IMR-90 (cell line): ENCODE results near the gene NINJ2. TPM values are rescaled to one million over a fixed set of nuclear protein-coding genes. Genes with fewer than 3 reads are reported as not detected.

Source experiments
- ATAC-seq: fragments of 200-7000 bp; cut with Tn5 transposase; 2 replicates; pipeline ENCODE4 v1.9.1; 2020; ENCODE audit warnings: low read depth, mild to moderate bottlenecking, moderate library complexity
- BruUV-seq: library from RNA; stranded (reverse); fragments of 400-500 nt; replicated peaks from 2 replicates; lab custom pipeline; 2021; lab: Mats Ljungman, UMichigan
- CTCF ChIA-PET: fragments of 300-600 bp; formaldehyde crosslinking; extraction: SDS; loops from one replicate; lab custom pipeline; 2021; ENCODE audit warnings: antibody characterized with exemption; lab: Yijun Ruan, JAX
- POLR2A ChIA-PET: fragments of 300-600 bp; sonication (Branson Sonifier 250); formaldehyde crosslinking; loops from one replicate; lab custom pipeline; 2022; ENCODE audit warnings: antibody characterized with exemption; ENCODE audit not compliant: unreplicated experiment; lab: Charles Lee
- DNase-seq: peaks from one replicate; pipeline ENCODE4 v3.0.0; 2013
- H2AFZ ChIP-seq: replicated peaks from 2 replicates; pipeline ENCODE3; 2013; ENCODE audit warnings: low read length, mild to moderate bottlenecking; ENCODE audit not compliant: poor library complexity
- H2AK5ac ChIP-seq: 2 replicates; pipeline ENCODE4 v1.6.1; 2013; ENCODE audit warnings: low read depth, low read length, inconsistent platforms
- H2AK9ac ChIP-seq: replicated peaks from 2 replicates; pipeline ENCODE3; 2013; ENCODE audit warnings: mild to moderate bottlenecking, low read depth, low read length, moderate library complexity; ENCODE audit not compliant: poor library complexity
- H2BK120ac ChIP-seq: 2 replicates; pipeline ENCODE4 v1.6.1; 2013; ENCODE audit warnings: low read depth, low read length, inconsistent platforms
- H2BK15ac ChIP-seq: 3 replicates; pipeline ENCODE4 v1.6.1; 2013; ENCODE audit warnings: low read depth, low read length, inconsistent platforms
- H2BK20ac ChIP-seq: 2 replicates; pipeline ENCODE4 v1.6.1; 2013; ENCODE audit warnings: low read depth, mild to moderate bottlenecking, inconsistent platforms, low read length, moderate library complexity
- H2BK5ac ChIP-seq: 2 replicates; pipeline ENCODE4 v1.6.1; 2013; ENCODE audit warnings: mild to moderate bottlenecking, low read depth, low read length, inconsistent platforms; ENCODE audit not compliant: poor library complexity, severe bottlenecking
- H3K14ac ChIP-seq: replicated peaks from 2 replicates; pipeline ENCODE4 v1.6.1; 2013; ENCODE audit warnings: low read depth, low read length, inconsistent platforms
- H3K18ac ChIP-seq: 2 replicates; pipeline ENCODE4 v1.6.1; 2013; ENCODE audit warnings: low read depth, low read length, control low read depth
- H3K23ac ChIP-seq: 2 replicates; pipeline ENCODE4 v1.6.1; 2013; ENCODE audit warnings: low read depth, low read length, inconsistent platforms
- H3K27ac ChIP-seq: 2 replicates; pipeline ENCODE4 v1.5.1; 2013; ENCODE audit warnings: mild to moderate bottlenecking, control low read depth, low read length; ENCODE audit not compliant: insufficient read depth
- H3K27me3 ChIP-seq: 2 replicates; pipeline ENCODE4 v1.6.1; 2013; ENCODE audit warnings: low read length; ENCODE audit not compliant: control insufficient read depth, insufficient read depth
- H3K36me3 ChIP-seq: 2 replicates; pipeline ENCODE4 v1.6.1; 2013; ENCODE audit warnings: low read length, mixed read lengths; ENCODE audit not compliant: control insufficient read depth, insufficient read depth
- H3K4ac ChIP-seq: 2 replicates; pipeline ENCODE4 v1.6.1; 2013; ENCODE audit warnings: low read depth, low read length, inconsistent platforms
- H3K4me1 ChIP-seq: 2 replicates; pipeline ENCODE4 v1.6.1; 2013; ENCODE audit warnings: low read length, mixed read lengths; ENCODE audit not compliant: control insufficient read depth, insufficient read depth
- H3K4me2 ChIP-seq: 2 replicates; pipeline ENCODE4 v1.6.1; 2013; ENCODE audit warnings: low read depth, mild to moderate bottlenecking, control low read depth, low read length, moderate library complexity
- H3K4me3 ChIP-seq: 2 replicates; pipeline ENCODE4 v1.5.1; 2013; ENCODE audit warnings: low read depth, mild to moderate bottlenecking, control low read depth, low read length, moderate library complexity; ENCODE audit not compliant: insufficient read depth
- H3K56ac ChIP-seq: 2 replicates; pipeline ENCODE4 v1.6.1; 2013; ENCODE audit warnings: low read length, inconsistent platforms; ENCODE audit not compliant: insufficient read depth; ENCODE audit errors: extremely low read depth
- H3K79me1 ChIP-seq, 2 experiments: 2 replicates each; pipeline ENCODE4 v1.6.1; 2013; ENCODE audit warnings: low read length in 2 of 2, inconsistent platforms in 1 of 2, low read depth in 1 of 2
- H3K9ac ChIP-seq: 2 replicates; pipeline ENCODE4 v1.6.1; 2013; ENCODE audit warnings: low read depth, low read length, control low read depth
- H3K9me1 ChIP-seq: 2 replicates; pipeline ENCODE4 v1.6.1; 2013; ENCODE audit warnings: low read length, inconsistent platforms; ENCODE audit not compliant: insufficient read depth
- H3K9me3 ChIP-seq: 2 replicates; pipeline ENCODE4 v1.6.1; 2013; ENCODE audit warnings: low read length; ENCODE audit not compliant: control insufficient read depth, insufficient read depth
- H4K20me1 ChIP-seq: 2 replicates; pipeline ENCODE4 v1.6.1; 2013; ENCODE audit warnings: low read length, inconsistent platforms; ENCODE audit not compliant: insufficient read depth
- H4K5ac ChIP-seq: 2 replicates; pipeline ENCODE4 v1.6.1; 2013; ENCODE audit warnings: mild to moderate bottlenecking, low read depth, low read length, control low read depth
- H4K8ac ChIP-seq, 2 experiments: 2 replicates each; pipeline ENCODE4 v1.6.1; 2013; ENCODE audit warnings: low read depth in 2 of 2, low read length in 2 of 2, control low read depth in 1 of 2, inconsistent platforms in 1 of 2
- H4K91ac ChIP-seq: 2 replicates; pipeline ENCODE4 v1.6.1; 2013; ENCODE audit warnings: low read depth, low read length, inconsistent platforms; ENCODE audit not compliant: insufficient read depth
- BHLHE40 ChIP-seq: fragments of 150-350 bp; IDR thresholded peaks from 2 replicates; pipeline ENCODE4 v1.6.1; 2016; ENCODE audit warnings: mild to moderate bottlenecking, low read depth, low read length
- CEBPB ChIP-seq: IDR thresholded peaks from 2 replicates; pipeline ENCODE4 v1.6.1; 2012; ENCODE audit warnings: low read depth, low read length, improper control_type of control experiment
- CHD1 ChIP-seq: IDR thresholded peaks from 2 replicates; pipeline ENCODE4 v1.6.1; 2012; ENCODE audit warnings: low read depth, low read length, improper control_type of control experiment
- CTCF ChIP-seq: conservative IDR thresholded peaks from 2 replicates; pipeline ENCODE4 v1.5.1; 2012; ENCODE audit warnings: mild to moderate bottlenecking, low read depth, low read length, improper control_type of control experiment
- FOS ChIP-seq: fragments of 150-350 bp; IDR thresholded peaks from 2 replicates; pipeline ENCODE4 v1.6.1; 2016; ENCODE audit warnings: low read depth, low read length
- MAFK ChIP-seq: IDR thresholded peaks from 2 replicates; pipeline ENCODE4 v1.6.1; 2012; ENCODE audit warnings: low read depth, low read length, improper control_type of control experiment
- MAZ ChIP-seq: IDR thresholded peaks from 2 replicates; pipeline ENCODE4 v1.6.1; 2012; ENCODE audit warnings: low read depth, mild to moderate bottlenecking, low read length, improper control_type of control experiment, moderate library complexity, borderline replicate concordance
- MXI1 ChIP-seq: IDR thresholded peaks from 2 replicates; pipeline ENCODE4 v1.6.1; 2012; ENCODE audit warnings: low read depth, mild to moderate bottlenecking, low read length, moderate library complexity, borderline replicate concordance
- NFE2L2 ChIP-seq: fragments of 150-350 bp; IDR thresholded peaks from 2 replicates; pipeline ENCODE4 v1.6.1; 2016; ENCODE audit warnings: low read depth, mild to moderate bottlenecking, low read length
- POLR2A ChIP-seq: IDR thresholded peaks from 2 replicates; pipeline ENCODE4 v1.6.1; 2012; ENCODE audit warnings: mild to moderate bottlenecking, low read depth, low read length
- RAD21 ChIP-seq: IDR thresholded peaks from 2 replicates; pipeline ENCODE4 v1.6.1; 2012; ENCODE audit warnings: low read length, improper control_type of control experiment
- RCOR1 ChIP-seq: IDR thresholded peaks from 2 replicates; pipeline ENCODE4 v1.6.1; 2012; ENCODE audit warnings: mild to moderate bottlenecking, low read length, improper control_type of control experiment; ENCODE audit not compliant: insufficient replicate concordance
- RFX5 ChIP-seq: IDR thresholded peaks from 2 replicates; pipeline ENCODE4 v1.8.0; 2012; ENCODE audit warnings: low read depth, mild to moderate bottlenecking, low read length, moderate library complexity
- SMC3 ChIP-seq: fragments of 150-350 bp; IDR thresholded peaks from 2 replicates; pipeline ENCODE4 v1.6.1; 2016; ENCODE audit warnings: low read depth, mild to moderate bottlenecking, antibody characterized with exemption, low read length, moderate library complexity
- WGBS, 2 experiments: methylation state at CpG; one replicate each; pipeline versions ENCODE4 v1.1.5 to v1.1.7; 2013; ENCODE audit warnings: missing lambda C conversion rate in 2 of 2; ENCODE audit not compliant: insufficient read length in 1 of 2; ENCODE audit errors: extremely low coverage in 2 of 2; 5-methylcytosine and 5-hydroxymethylcytosine counted together
- dilution Hi-C: fragments of 300-500 bp; cut with HindIII; formaldehyde crosslinking; loops from one replicate; pipeline ENCODE4 v1.14.3; 2018; ENCODE audit warnings: low sequenced_read_pairs; ENCODE audit not compliant: unreplicated experiment
- in situ Hi-C: fragments of 300-500 bp; cut with MboI; formaldehyde crosslinking; loops from 3 replicates; pipeline ENCODE4 v1.14.3; 2019; ENCODE audit warnings: low sequenced_read_pairs, inconsistent platforms, mixed read lengths
- intact Hi-C: fragments of 100-400 bp; cut with micrococcal nuclease; formaldehyde crosslinking; loops from 2 replicates; pipeline ENCODE4 v1.10.0; 2022
- polyA plus RNA-seq, 3 experiments: library from polyadenylated mRNA; depleted of rRNA; stranded (reverse); fragments of >200 nt; gene quantifications; 2 replicates each; pipeline ENCODE4 v1.2.3, GENCODE V29; 2012; ENCODE audit warnings: low replicate concordance in 1 of 3
- total RNA-seq: library from RNA; depleted of rRNA; stranded (reverse); fragments of >200 nt; gene quantifications from 2 replicates; pipeline ENCODE4 v1.2.3, GENCODE V29; 2012
- TF ChIP-seq, protein P1 (sequence below): fragments of 150-350 bp; IDR thresholded peaks from 2 replicates; pipeline ENCODE4 v1.6.1; 2017; ENCODE audit warnings: mild to moderate bottlenecking, antibody characterized with exemption, low read length, low read depth
- TF ChIP-seq, protein P2 (sequence below): fragments of 150-350 bp; IDR thresholded peaks from 2 replicates; pipeline ENCODE4 v1.6.1; 2016; ENCODE audit warnings: low read depth, mild to moderate bottlenecking, low read length, moderate library complexity, borderline replicate concordance

Gene NINJ2
- total and polyA plus RNA-seq, 2 of the 4 experiments (the other 2 are of a cell fraction), result not detected

GRCh38 chr12:640773-641172, 22.5 kb downstream of the NINJ2 start:
- dilution Hi-C loops (no loop called here), intact Hi-C loops (no loop called here), in situ Hi-C loops (no loop called here)
- Histone ChIP-seq H3K9me3 (no peaks in the 10 kb centered on the region), H3K4me3 (no peak overlapping the region), H3K79me1 (peaks cover 0 to 7% of the 10 kb centered on the region in 2 experiments; a peak in 1 of 4 replicates), H2AFZ (no peak overlapping the region), H3K18ac (no peak overlapping the region), H3K4me2 (no peak overlapping the region), H3K27me3 (no peaks in the 10 kb centered on the region), H4K91ac (no peak overlapping the region), H4K8ac (no peak overlapping the region), H2BK15ac (no peak overlapping the region), H2BK120ac (no peak overlapping the region), H4K20me1 (no peaks in the 10 kb centered on the region), H2AK5ac (no peak overlapping the region), H2BK5ac (no peak overlapping the region), H3K56ac (no peak overlapping the region), H3K9me1 (peaks cover 8% of the 10 kb centered on the region), H3K4me1 (peaks cover 9% of the 10 kb centered on the region), H3K14ac (no peak overlapping the region), H3K23ac (no peak overlapping the region), H3K27ac (no peak overlapping the region), H4K5ac (no peak overlapping the region), H3K36me3 (no peaks in the 10 kb centered on the region), H3K9ac (no peak overlapping the region), H3K4ac (no peak overlapping the region), H2BK20ac (no peak overlapping the region), H2AK9ac (no peak overlapping the region)
- no TSS peak for BruUV-seq
- no peak for TF ChIP-seq CEBPB
- TF ChIP-seq MAFK, result no peak
- TF ChIP-seq CHD1, result no peak
- no peak for TF ChIP-seq SMC3
- no peak for TF ChIP-seq BHLHE40
- TF ChIP-seq RCOR1, result no peak
- TF ChIP-seq RAD21, result no peak
- TF ChIP-seq NFE2L2, result no peak
- no peak for TF ChIP-seq CTCF
- TF ChIP-seq, protein P1, sequence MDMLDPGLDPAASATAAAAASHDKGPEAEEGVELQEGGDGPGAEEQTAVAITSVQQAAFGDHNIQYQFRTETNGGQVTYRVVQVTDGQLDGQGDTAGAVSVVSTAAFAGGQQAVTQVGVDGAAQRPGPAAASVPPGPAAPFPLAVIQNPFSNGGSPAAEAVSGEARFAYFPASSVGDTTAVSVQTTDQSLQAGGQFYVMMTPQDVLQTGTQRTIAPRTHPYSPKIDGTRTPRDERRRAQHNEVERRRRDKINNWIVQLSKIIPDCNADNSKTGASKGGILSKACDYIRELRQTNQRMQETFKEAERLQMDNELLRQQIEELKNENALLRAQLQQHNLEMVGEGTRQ, result no peak
- TF ChIP-seq, protein P2, sequence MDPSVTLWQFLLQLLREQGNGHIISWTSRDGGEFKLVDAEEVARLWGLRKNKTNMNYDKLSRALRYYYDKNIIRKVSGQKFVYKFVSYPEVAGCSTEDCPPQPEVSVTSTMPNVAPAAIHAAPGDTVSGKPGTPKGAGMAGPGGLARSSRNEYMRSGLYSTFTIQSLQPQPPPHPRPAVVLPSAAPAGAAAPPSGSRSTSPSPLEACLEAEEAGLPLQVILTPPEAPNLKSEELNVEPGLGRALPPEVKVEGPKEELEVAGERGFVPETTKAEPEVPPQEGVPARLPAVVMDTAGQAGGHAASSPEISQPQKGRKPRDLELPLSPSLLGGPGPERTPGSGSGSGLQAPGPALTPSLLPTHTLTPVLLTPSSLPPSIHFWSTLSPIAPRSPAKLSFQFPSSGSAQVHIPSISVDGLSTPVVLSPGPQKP, result no peak
- no peak for TF ChIP-seq RFX5
- no peak for TF ChIP-seq POLR2A
- no peak for TF ChIP-seq FOS
- no peak for TF ChIP-seq MAZ
- no peak for TF ChIP-seq MXI1
- CTCF ChIA-PET, result no interaction called here
- no peak for ATAC-seq
- no peak for DNase-seq
- WGBS, 2 experiments, result no CpG with 5 or more reads among the region's 3 CpGs
- POLR2A ChIA-PET, result no interaction called here
